Neural cell (in vitro differentiated cells): ENCODE measurements around the gene AFF1. TPM values are rescaled to one million over a fixed set of nuclear protein-coding genes. Genes with fewer than 3 reads are reported as not detected.

Experiments used
- H2AFZ ChIP-seq: fragments of 200-600, 300-800 bp; sonication (generic), shearing (Covaris generic); 2 replicates; pipeline ENCODE4 v1.6.0; 2014; ENCODE audit warnings: low read depth, mild to moderate bottlenecking, antibody characterized with exemption, low read length, moderate library complexity
- H3F3A ChIP-seq: fragments of 200-600 bp; shearing (Covaris generic); 2 replicates; pipeline ENCODE4 v1.6.1; 2016; ENCODE audit warnings: mild to moderate bottlenecking, moderate library complexity, mixed read lengths, antibody characterized with exemption, low read length; ENCODE audit not compliant: insufficient read depth, poor library complexity, severe bottlenecking
- H3K27ac ChIP-seq: fragments of 200-600, 300-800 bp; sonication (generic), shearing (Covaris generic); 2 replicates; pipeline ENCODE4 v1.5.1; 2014; ENCODE audit warnings: mild to moderate bottlenecking, low read length, moderate library complexity
- H3K27me3 ChIP-seq: fragments of 300-800, 200-600 bp; sonication (generic), shearing (Covaris generic); 2 replicates; pipeline ENCODE4 v1.6.0; 2014; ENCODE audit warnings: mild to moderate bottlenecking, low read depth, low read length, moderate library complexity; ENCODE audit not compliant: insufficient read depth
- H3K36me3 ChIP-seq: fragments of 300-800, 200-600 bp; sonication (generic), shearing (Covaris generic); 2 replicates; pipeline ENCODE4 v1.5.1; 2014; ENCODE audit warnings: mild to moderate bottlenecking, antibody characterized with exemption, low read length, moderate library complexity; ENCODE audit not compliant: insufficient read depth
- H3K4me2 ChIP-seq: fragments of 300-800, 200-600 bp; sonication (generic), shearing (Covaris generic); 2 replicates; pipeline ENCODE4 v1.6.0; 2014; ENCODE audit warnings: mild to moderate bottlenecking, low read length
- H3K4me3 ChIP-seq: fragments of 300-800, 200-600 bp; sonication (generic), shearing (Covaris generic); 2 replicates; pipeline ENCODE4 v1.5.1; 2014; ENCODE audit warnings: mild to moderate bottlenecking, low read length, moderate library complexity
- H3K79me2 ChIP-seq: fragments of 200-600 bp; shearing (Covaris generic); replicated peaks from 2 replicates; pipeline ENCODE4 v1.6.0; 2014; ENCODE audit warnings: mild to moderate bottlenecking, low read length, moderate library complexity; ENCODE audit not compliant: insufficient read depth
- H3K9ac ChIP-seq: fragments of 300-800, 200-600 bp; sonication (generic), shearing (Covaris generic); 2 replicates; pipeline ENCODE4 v1.6.1; 2016; ENCODE audit warnings: mild to moderate bottlenecking, low read length, mixed read lengths
- H3K9me2 ChIP-seq: fragments of 200-600 bp; shearing (Covaris generic); 2 replicates; pipeline ENCODE4 v1.6.1; 2016; ENCODE audit warnings: mild to moderate bottlenecking, low read length, mixed read lengths; ENCODE audit not compliant: insufficient read depth
- H3K9me3 ChIP-seq: fragments of 200-600, 300-800 bp; sonication (generic), shearing (Covaris generic); 2 replicates; pipeline ENCODE4 v1.6.1; 2016; ENCODE audit warnings: mild to moderate bottlenecking, mixed run types, low read length, moderate library complexity, mixed read lengths
- H4K20me1 ChIP-seq: fragments of 200-600 bp; shearing (Covaris generic); 2 replicates; pipeline ENCODE4 v1.6.1; 2016; ENCODE audit warnings: mild to moderate bottlenecking, mixed run types; ENCODE audit not compliant: insufficient read depth
- CTCF ChIP-seq: fragments of 450-650 bp; IDR thresholded peaks from 2 replicates; pipeline ENCODE4 v1.5.1; 2014; ENCODE audit warnings: antibody characterized with exemption, mild to moderate bottlenecking, moderate library complexity; ENCODE audit not compliant: poor library complexity, severe bottlenecking
- EP300 ChIP-seq: fragments of 450-650 bp; conservative IDR thresholded peaks from 2 replicates; pipeline ENCODE4 v1.6.1; 2014; ENCODE audit warnings: antibody characterized with exemption, mild to moderate bottlenecking, moderate library complexity; ENCODE audit not compliant: poor library complexity, severe bottlenecking
- EZH2 ChIP-seq: fragments of 200-600, 300-800 bp; shearing (Covaris generic), sonication (generic); IDR thresholded peaks from 2 replicates; pipeline ENCODE4 v1.6.1; 2014; ENCODE audit warnings: antibody characterized with exemption, low read length, borderline replicate concordance, mild to moderate bottlenecking; ENCODE audit not compliant: insufficient read depth, poor library complexity, severe bottlenecking
- MXI1 ChIP-seq: fragments of 450-650 bp; conservative IDR thresholded peaks from 2 replicates; pipeline ENCODE4 v1.6.1; 2014; ENCODE audit warnings: antibody characterized with exemption, mild to moderate bottlenecking; ENCODE audit not compliant: poor library complexity, severe bottlenecking
- POLR2AphosphoS5 ChIP-seq: IDR thresholded peaks from 2 replicates; pipeline ENCODE4 v1.6.1; 2012
- RAD21 ChIP-seq: fragments of 450-650 bp; conservative IDR thresholded peaks from 2 replicates; pipeline ENCODE4 v1.6.1; 2014; ENCODE audit warnings: antibody characterized with exemption, mild to moderate bottlenecking, moderate library complexity
- SMC3 ChIP-seq: fragments of 450-650 bp; conservative IDR thresholded peaks from 2 replicates; pipeline ENCODE4 v1.6.1; 2014; ENCODE audit warnings: antibody characterized with exemption, mild to moderate bottlenecking, moderate library complexity; ENCODE audit not compliant: poor library complexity
- TAF1 ChIP-seq: IDR thresholded peaks from 2 replicates; pipeline ENCODE4 v1.6.1; 2012; ENCODE audit warnings: low read depth
- polyA plus RNA-seq: library from polyadenylated mRNA; depleted of rRNA; stranded (reverse); fragments of >200 nt; gene quantifications from 2 replicates; pipeline ENCODE4 v1.2.3, GENCODE V29; 2014
- TF ChIP-seq, protein P1 (sequence below): IDR thresholded peaks from 2 replicates; pipeline ENCODE4 v1.6.1; 2012; ENCODE audit warnings: borderline replicate concordance

AFF1 gene
- polyA plus RNA-seq, 1 donor from 2014 or later = 0.63 TPM

GRCh38 chr4:87087420-87087819, 152.6 kb downstream of the AFF1 start:
- Histone ChIP-seq H4K20me1 (no peaks in the 10 kb centered on the region), H3K9ac (no peak overlapping the region), H3K27me3 (no peaks in the 10 kb centered on the region), H3K9me2 (no peaks in the 10 kb centered on the region), H3K4me3 (no peak overlapping the region), H3K9me3 (no peaks in the 10 kb centered on the region), H2AFZ (no peak overlapping the region), H3K36me3 (no peaks in the 10 kb centered on the region), H3F3A (no peaks in the 10 kb centered on the region), H3K4me2 (no peak overlapping the region), H3K79me2 (no peaks in the 10 kb centered on the region), H3K27ac (no peak overlapping the region)
- TF ChIP-seq RAD21 (no peak), MXI1 (no peak), POLR2AphosphoS5 (no peak), EZH2 (no peak), EP300 (no peak)
- TF ChIP-seq, protein P1, sequence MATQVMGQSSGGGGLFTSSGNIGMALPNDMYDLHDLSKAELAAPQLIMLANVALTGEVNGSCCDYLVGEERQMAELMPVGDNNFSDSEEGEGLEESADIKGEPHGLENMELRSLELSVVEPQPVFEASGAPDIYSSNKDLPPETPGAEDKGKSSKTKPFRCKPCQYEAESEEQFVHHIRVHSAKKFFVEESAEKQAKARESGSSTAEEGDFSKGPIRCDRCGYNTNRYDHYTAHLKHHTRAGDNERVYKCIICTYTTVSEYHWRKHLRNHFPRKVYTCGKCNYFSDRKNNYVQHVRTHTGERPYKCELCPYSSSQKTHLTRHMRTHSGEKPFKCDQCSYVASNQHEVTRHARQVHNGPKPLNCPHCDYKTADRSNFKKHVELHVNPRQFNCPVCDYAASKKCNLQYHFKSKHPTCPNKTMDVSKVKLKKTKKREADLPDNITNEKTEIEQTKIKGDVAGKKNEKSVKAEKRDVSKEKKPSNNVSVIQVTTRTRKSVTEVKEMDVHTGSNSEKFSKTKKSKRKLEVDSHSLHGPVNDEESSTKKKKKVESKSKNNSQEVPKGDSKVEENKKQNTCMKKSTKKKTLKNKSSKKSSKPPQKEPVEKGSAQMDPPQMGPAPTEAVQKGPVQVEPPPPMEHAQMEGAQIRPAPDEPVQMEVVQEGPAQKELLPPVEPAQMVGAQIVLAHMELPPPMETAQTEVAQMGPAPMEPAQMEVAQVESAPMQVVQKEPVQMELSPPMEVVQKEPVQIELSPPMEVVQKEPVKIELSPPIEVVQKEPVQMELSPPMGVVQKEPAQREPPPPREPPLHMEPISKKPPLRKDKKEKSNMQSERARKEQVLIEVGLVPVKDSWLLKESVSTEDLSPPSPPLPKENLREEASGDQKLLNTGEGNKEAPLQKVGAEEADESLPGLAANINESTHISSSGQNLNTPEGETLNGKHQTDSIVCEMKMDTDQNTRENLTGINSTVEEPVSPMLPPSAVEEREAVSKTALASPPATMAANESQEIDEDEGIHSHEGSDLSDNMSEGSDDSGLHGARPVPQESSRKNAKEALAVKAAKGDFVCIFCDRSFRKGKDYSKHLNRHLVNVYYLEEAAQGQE = no peak

GRCh38 chr4:87088186-87088585, 153.4 kb downstream of the AFF1 start:
- no peak overlapping the region for H3K27ac ChIP-seq
- H3K27me3 ChIP-seq = no peaks in the 10 kb centered on the region
- H2AFZ ChIP-seq = no peak overlapping the region
- H3K4me2 ChIP-seq = no peak overlapping the region
- H3K9ac ChIP-seq = no peak overlapping the region
- H3K9me2 ChIP-seq = no peaks in the 10 kb centered on the region
- no peaks in the 10 kb centered on the region for H3K36me3 ChIP-seq
- TF ChIP-seq EZH2 = no peak
- TF ChIP-seq RAD21 = no peak
- TF ChIP-seq, protein P1 = no peak
- no peak for TF ChIP-seq EP300
- TF ChIP-seq TAF1 = no peak
- no peak for TF ChIP-seq POLR2AphosphoS5
- no peak for TF ChIP-seq SMC3
- TF ChIP-seq MXI1 = no peak
- TF ChIP-seq CTCF = no peak
- no peaks in the 10 kb centered on the region for H3K79me2 ChIP-seq
- no peaks in the 10 kb centered on the region for H3K9me3 ChIP-seq
- no peaks in the 10 kb centered on the region for H4K20me1 ChIP-seq
- no peaks in the 10 kb centered on the region for H3F3A ChIP-seq
- H3K4me3 ChIP-seq = no peak overlapping the region
